Breast epithelium (tissue), 3 donors: ENCODE measurements around the gene AFP.

Source experiments
- POLR2A ChIP-seq: fragments of 450-650 bp; IDR thresholded peaks from one replicate; pipeline ENCODE4 v1.6.1; 2016; ENCODE audit warnings: antibody characterized with exemption, mild to moderate bottlenecking, moderate library complexity
- TF ChIP-seq, protein P1 (sequence below), 3 donors: fragments of 450-650 bp; IDR thresholded peaks; one replicate each; pipeline ENCODE4 v1.5.1; 2016 to 2017; ENCODE audit warnings: antibody characterized with exemption in 3 of 3, mild to moderate bottlenecking in 3 of 3, moderate library complexity in 3 of 3

- TF ChIP-seq, protein P1, sequence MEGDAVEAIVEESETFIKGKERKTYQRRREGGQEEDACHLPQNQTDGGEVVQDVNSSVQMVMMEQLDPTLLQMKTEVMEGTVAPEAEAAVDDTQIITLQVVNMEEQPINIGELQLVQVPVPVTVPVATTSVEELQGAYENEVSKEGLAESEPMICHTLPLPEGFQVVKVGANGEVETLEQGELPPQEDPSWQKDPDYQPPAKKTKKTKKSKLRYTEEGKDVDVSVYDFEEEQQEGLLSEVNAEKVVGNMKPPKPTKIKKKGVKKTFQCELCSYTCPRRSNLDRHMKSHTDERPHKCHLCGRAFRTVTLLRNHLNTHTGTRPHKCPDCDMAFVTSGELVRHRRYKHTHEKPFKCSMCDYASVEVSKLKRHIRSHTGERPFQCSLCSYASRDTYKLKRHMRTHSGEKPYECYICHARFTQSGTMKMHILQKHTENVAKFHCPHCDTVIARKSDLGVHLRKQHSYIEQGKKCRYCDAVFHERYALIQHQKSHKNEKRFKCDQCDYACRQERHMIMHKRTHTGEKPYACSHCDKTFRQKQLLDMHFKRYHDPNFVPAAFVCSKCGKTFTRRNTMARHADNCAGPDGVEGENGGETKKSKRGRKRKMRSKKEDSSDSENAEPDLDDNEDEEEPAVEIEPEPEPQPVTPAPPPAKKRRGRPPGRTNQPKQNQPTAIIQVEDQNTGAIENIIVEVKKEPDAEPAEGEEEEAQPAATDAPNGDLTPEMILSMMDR (IDR thresholded peaks at IDR 0.05) = no peak
- no peak for TF ChIP-seq POLR2A
Measured at GRCh38 chr4:73438582-73439215, 2.7 kb downstream of the AFP start.
